ENCODE data around the gene PAQR4.

DNA sequence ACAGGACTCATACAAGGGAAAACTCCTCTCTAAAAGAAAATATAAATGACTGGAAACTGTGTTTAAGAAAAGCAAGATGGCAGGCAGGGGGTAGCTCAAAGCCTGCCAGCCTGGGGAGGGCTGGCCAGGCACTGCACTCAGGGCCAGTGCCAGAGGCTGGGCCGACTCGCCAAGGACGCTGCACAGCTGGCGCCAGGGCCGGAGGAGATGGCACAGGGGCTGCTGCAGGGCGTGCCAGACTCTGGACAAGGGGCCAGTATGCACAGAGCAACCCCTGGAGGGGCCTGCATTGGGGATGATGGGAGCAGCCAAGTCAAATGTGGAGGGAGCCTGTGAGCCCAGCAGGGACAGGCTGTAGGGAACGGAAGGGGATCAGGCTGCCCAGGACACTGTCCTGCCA lies 7.1 kb downstream of the PAQR4 start:
- TF ChIP-seq, protein P1, sequence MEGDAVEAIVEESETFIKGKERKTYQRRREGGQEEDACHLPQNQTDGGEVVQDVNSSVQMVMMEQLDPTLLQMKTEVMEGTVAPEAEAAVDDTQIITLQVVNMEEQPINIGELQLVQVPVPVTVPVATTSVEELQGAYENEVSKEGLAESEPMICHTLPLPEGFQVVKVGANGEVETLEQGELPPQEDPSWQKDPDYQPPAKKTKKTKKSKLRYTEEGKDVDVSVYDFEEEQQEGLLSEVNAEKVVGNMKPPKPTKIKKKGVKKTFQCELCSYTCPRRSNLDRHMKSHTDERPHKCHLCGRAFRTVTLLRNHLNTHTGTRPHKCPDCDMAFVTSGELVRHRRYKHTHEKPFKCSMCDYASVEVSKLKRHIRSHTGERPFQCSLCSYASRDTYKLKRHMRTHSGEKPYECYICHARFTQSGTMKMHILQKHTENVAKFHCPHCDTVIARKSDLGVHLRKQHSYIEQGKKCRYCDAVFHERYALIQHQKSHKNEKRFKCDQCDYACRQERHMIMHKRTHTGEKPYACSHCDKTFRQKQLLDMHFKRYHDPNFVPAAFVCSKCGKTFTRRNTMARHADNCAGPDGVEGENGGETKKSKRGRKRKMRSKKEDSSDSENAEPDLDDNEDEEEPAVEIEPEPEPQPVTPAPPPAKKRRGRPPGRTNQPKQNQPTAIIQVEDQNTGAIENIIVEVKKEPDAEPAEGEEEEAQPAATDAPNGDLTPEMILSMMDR (IDR thresholded peaks at IDR 0.05; ENCODE audit: poor library complexity, severe bottlenecking) = no peak
- TF ChIP-seq, protein P2, sequence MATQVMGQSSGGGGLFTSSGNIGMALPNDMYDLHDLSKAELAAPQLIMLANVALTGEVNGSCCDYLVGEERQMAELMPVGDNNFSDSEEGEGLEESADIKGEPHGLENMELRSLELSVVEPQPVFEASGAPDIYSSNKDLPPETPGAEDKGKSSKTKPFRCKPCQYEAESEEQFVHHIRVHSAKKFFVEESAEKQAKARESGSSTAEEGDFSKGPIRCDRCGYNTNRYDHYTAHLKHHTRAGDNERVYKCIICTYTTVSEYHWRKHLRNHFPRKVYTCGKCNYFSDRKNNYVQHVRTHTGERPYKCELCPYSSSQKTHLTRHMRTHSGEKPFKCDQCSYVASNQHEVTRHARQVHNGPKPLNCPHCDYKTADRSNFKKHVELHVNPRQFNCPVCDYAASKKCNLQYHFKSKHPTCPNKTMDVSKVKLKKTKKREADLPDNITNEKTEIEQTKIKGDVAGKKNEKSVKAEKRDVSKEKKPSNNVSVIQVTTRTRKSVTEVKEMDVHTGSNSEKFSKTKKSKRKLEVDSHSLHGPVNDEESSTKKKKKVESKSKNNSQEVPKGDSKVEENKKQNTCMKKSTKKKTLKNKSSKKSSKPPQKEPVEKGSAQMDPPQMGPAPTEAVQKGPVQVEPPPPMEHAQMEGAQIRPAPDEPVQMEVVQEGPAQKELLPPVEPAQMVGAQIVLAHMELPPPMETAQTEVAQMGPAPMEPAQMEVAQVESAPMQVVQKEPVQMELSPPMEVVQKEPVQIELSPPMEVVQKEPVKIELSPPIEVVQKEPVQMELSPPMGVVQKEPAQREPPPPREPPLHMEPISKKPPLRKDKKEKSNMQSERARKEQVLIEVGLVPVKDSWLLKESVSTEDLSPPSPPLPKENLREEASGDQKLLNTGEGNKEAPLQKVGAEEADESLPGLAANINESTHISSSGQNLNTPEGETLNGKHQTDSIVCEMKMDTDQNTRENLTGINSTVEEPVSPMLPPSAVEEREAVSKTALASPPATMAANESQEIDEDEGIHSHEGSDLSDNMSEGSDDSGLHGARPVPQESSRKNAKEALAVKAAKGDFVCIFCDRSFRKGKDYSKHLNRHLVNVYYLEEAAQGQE (IDR thresholded peaks at IDR 0.05; ENCODE audit: borderline replicate concordance) = no peak
